HG03521 (cell line): Measurements from ENCODE around the gene MARK2.
"Not testable (repeated sequence)": the region's sequence is repeated elsewhere in the genome, so short reads cannot be mapped to it uniquely, and the experiment has no call there.

Experiments
- ATAC-seq: cut with Tn5 transposase; IDR thresholded peaks from one replicate; pipeline ENCODE4 v1.9.1; 2021; ENCODE audit warnings: mild to moderate bottlenecking, moderate library complexity; ENCODE audit not compliant: unreplicated experiment

MARK2 gene

DNA sequence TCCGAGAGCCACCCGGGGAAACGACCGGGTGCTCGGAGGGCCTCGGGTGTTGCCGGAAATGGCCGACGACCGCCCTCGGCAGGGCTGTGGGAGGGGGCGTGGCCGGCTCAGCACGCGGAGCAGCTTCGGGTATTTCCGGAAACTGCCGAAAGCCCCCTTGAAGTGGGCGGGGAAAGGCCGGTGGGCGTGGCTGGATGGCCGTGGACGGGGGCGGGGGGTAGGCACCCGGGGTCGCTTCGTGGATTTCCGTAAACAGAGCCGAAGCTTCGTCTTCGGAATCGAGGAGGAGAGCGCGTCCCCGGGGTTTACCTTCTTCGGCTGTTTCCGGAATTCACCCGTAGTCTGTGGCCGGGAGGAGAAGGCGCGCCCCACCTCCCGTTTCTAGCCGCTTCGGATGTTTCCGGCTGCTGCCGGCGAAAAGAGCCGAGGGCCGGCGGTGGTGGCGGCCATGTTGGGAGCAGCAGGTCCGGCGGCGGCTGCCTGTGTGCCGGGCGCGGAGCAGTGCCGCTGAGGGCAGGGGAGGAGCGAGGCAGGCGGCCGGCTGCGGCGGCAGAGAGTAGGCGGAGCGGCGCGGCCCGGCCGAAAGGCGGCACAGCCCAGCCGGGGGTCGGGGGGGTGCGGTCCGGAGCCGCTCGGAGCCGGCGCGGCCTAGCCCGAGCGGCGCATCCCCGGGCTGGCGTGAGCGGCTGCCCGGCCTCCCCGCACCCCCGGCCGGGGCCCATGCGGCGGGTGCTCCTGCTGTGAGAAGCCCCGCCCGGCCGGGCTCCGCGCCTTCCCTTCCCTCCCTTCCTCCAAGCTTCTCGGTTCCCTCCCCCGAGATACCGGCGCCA is at the start of gene MARK2:
Gene MARK2, plus strand, starts transcription at position 433 of the 830 bp plus-strand sequence. Its CDS starts 397 bp downstream, at position 830.
- ATAC-seq, result peak; percentile 76

DNA sequence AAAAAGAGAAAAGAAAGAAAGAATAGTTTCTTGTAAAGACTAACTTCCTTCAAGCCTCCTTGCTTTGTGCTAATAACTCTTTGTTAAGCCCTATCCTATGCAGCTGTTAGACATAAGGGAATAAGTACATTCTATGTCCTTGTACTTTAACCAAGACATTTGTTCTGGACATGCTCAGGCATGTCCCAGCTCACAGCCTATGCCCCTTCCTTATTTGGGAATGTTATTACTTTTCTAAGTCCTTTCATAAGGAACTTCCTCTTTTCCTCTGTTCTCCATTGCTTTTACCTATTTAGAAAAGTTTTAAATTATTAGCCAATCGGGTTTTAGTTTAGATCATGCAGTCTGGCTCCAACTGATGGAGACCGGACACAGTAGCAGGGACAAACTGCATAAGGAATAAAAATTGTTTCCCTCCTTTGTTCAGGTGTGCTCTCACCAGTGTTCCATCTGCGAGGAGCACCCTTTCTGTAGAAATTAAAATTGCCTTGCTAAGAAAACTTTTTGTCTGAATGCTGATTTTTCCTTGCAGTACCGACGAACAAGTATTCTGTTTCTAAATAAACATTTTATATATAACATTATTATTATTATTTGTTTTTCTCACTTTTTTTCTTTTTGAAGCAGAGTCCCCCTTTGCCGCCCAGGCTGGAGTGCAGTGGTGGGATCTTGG is 47.3 kb upstream of the MARK2 start:
- no peak for ATAC-seq

DNA sequence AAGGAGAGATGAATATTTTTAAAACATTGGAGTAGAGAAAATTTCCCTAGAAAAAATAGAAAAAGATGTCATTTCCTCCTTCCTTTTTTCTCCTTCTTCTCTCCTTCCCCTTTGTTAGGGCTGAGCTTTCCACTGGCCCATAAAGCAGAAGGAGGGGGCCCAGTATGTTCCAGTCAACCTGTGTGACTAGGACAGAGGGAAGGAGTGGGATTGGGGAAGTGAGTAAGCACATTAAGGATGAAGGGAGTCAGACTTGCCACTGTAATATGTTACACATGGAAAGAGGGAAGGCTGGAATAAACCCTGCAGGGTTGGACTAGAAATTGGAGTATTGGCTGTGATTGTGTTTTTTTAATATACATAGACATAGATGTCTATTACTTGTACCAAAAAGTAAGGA is 45.7 kb upstream of the MARK2 start:
- ATAC-seq, result no peak

DNA sequence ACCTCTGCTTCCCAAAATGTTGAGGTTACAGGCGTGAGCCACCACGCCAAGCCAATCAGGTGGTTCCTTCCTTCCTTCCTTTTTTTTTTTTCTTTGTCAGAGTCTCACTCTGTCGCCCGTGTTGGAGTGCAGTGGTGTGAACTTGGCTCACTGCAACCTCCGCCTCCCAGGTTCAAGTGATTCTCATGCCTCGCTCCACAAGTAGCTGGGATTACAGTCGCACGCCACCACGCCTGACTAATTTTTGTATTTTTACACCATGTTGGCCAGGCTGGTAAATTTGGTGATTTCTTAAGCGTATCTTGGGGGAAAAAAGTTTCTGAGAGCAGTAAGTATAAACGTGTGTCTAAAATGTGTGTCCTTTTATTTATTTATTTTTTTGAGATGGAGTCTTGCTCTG is 43.8 kb upstream of the MARK2 start:
- no peak for ATAC-seq

DNA sequence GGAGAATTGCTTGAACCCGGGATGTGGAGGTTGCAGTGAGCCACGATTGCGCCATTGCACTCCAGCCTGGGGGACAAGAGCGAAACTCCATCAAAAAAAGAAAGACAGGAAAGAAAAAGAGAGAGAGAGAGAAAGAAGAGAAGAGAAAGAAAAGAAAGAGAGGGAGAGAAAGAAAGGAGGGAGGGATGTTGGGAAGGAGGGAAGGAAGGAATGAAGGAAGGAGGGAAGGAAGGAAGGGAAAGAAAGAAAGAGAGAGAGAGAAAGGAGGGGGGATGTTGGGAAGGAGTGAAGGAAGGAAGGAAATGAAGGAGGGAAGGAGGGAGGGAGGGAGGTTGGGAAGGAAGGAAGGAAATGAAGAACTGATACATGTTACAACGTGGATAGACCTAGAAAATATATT is 38.0 kb upstream of the MARK2 start:
- ATAC-seq, result no peak

DNA sequence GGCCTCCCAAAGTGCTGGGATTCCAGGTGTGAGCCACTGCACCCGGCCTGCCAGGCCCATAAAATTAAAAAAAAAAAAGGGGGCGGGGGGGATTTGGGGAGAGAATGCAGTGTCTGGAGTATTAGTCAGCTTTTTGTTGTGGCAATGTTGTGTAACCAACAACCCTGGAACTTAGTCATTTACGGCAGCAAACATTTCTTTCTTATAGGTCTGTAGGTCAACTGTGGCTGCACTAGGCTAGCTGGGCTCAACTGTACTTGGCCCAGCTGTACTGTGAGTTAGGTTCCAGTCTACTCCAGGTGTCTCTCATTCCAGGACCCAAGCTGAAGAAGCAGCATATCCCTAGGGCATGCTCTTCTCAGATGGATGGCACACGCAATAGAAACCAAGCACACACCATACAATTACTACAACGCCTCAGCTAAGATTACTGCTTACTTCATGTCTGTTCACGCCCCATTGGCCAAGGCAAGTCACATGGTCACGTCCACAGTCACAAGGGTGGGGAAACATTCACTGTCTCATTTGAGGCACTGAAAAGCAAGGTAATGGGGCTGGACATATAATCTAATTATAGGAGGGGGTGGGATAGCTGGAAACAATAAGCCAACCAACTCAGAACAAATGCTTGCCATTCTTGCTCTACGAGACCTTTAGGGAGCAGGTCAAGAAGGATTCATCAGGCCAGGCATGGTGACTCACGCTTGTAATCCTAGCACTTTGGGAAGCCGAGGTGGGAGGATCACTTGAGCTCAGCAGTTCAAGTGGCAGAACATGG is 36.1 kb upstream of the MARK2 start:
- no peak for ATAC-seq

DNA sequence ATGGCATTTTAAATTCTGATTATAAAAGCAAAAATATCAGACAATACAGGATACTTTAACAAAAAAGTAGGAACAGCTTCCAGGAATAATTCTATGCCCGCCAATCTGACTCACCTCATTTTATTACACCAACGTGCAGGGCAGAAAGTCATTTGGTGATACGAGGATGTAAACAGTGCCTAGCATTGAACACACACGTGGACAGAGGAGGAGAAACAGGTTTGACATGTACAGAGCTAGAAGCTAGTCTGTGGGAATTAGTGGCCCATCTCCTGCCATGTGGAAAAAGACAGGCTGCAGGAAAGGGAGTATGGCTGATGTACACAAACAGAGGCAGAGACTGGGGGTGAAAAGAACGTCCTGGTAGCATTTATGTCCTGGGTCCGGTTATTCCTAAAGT is 34.7 kb upstream of the MARK2 start:
- ATAC-seq, result no peak

DNA sequence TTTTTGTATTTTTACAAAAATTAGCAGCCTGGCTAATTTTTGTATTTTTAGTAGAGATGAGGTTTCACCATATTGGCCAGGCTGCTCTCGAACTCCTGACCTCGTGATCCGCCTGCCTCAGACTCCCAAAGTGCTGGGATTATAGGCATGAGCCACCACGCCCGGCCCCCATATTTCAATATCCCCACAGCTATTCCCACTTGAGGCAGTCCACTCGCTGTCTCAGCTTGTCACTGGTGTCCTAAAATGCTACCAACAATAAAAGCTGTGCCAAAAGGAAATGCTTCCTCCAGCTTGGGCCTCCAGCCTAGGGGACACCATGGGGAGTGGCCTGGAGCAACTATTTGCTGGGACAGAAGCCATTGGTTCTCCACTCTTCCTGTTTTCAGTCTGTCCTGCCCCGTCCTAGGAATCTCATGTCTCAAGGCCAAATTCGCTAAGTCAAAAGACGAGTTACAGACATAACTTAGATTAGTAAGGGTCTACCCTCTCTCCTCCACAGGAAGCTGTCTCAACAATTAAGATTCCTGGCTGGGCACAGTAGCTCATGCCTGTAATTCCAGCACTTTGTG is 33.0 kb upstream of the MARK2 start:
- ATAC-seq, result no peak

DNA sequence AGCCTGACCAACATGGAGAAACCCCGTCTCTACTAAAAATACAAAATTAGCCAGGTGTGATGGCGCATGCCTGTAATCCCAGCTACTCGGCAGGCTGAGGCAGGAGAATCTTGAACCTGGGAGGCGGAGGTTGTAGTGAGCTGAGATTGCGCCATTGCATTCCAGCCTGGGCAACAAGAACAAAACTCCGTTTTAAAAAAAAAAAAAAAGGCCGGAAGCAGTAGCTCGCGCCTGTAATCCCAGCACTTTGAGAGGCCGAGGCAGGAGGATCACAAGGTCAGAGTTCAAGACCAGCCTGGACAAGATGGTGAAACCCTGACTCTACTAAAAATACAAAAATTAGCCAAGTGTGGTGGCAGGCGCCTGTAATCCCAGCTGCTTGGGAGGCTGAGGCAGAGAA is 28.5 kb upstream of the MARK2 start:
- ATAC-seq, result not testable (repeated sequence)

DNA sequence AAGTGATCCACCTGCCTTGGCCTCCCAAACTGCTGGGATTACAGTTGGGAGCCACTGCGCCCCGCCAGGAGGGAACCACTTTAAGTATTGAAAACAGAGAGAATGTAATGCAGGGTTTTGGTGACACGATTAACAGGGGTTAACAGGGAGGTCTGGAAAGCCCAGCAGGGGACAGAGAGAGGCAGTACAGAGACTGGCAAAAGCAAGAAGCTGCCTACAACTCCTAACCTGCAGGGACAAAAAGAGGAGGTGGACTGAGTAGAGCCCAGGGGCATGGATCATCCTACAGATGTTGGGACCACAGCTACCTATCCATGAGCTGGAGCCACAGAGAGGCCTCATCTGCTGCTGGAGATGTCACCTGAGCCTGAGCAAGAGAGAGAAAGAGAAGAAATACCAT is 27.4 kb upstream of the MARK2 start:
- no peak for ATAC-seq

DNA sequence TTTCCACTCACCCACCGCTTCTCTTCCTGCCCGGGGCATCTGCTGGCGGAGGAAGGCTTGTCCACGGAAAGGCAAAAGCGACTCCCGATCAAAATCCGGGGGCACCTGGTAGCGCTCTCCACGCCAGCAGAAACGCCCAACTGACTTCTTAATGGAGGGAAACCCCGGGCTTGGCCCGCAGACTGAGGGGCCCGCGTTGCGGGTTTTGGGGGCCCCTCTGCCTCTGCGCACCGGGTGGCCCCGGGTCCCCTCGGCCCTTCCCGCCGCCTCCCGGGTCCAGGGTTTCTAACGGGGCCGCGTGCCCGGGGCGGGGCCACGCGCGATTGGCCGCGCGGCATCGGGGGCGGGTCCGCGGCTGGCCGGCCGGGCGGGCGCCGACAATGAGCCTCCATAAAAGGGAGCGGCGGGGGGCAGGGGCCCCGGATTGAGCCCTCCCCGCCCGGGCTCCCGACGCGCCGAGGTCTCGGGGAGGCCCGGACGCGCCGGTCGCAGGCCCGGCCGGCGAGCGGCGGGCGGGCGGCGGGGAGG is 25.8 kb upstream of the MARK2 start, which contains the start of gene SPINDOC:
Gene SPINDOC, plus strand, starts transcription at position 422 of the 528 bp plus-strand sequence. CDS start 231 bp downstream, outside the sequence.
- peak; percentile 78 for ATAC-seq

DNA sequence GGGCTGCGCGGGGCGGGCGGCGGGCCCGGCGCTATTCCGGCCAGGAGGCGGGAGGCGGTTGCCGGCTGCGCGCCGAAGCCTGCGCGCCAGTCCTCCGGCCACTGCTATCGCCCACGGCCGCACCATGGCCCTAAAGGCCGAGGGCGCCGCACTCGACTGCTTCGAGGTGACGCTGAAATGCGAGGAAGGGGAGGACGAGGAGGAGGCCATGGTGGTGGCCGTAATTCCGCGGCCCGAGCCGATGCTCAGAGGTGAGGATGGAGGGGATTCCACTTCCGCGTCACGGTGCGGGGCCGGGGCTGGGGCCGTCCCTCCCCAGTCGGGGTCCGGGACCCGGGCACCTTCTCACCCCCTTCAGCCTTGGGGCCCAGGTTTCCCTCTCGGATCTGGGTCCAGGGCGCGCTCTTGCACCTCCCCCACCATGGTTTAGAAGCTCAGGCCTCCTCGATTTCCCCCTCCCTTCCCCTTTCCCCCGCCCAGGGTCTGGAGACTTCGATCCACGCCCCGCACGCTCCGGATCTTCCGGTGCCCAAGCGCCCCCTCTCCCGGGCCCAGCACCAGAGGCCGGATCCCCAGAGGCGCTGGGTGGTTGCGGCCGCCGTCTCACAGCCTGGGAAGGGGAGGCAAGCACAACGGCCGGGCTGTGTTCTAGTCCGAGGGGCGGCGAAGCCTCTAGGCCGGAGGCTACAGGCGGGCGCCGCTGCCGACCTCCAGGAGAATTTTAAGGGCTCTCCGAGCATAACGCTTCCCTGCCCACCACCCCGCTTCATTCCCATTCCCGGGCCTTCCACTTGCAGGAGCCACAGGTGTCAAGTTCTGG is 25.1 kb upstream of the MARK2 start:
- peak; percentile 34 for ATAC-seq

DNA sequence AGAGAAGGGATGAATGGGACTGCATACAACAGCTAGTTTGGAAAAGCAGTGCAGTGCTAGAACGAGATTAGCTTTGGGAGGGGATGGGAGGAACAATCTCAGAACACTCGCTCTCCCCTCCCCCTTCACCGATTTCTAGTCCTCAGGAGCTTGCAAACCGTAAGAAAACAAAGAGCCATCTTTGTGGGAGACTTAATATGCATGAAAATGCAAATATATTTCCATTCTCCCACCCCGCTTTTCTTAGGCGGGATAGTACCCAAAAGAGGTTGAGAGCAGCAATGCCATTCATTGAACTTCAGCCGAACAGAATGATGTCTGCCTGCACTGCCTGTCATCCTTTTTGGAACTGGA is 24.6 kb upstream of the MARK2 start:
- no peak for ATAC-seq

DNA sequence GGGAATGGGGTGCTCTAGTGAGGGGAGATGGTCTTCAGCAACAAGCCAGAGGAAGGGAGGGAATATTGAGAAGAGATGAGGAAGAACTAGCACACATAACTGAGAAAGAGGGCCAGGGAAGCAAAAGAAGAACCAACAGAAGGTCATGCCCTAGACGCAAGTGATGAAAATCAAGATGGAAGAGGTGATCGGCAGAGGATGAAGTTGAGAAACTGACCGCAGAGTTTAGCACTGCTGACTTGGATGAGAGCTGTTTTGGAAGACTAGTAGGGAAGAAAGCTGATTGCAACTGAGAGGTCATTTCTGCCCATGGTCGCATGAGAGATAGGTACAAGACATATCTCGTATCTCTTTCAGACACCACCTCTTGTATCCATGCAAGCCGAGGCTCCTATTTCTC is 22.7 kb upstream of the MARK2 start:
- no peak for ATAC-seq

DNA sequence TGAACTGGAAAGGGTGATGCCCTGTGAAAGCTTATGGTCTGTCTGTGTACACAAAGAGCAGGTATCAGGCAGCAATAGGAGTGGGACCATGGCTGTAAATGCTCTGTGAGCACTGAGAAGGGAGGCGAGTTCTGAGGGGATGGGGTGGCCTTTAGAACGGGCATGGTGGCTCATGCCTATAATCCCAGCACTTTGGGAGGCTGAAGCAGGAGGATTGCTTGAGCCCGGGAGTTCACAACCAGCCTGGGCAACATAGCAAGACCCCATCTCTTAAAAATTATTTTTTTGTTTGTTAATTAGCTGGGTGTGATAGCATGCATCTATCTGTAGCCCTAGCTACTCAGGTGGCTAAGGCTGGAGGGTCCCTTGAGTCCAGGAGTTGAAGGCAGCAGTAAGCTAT is 22.2 kb upstream of the MARK2 start:
- no peak for ATAC-seq

DNA sequence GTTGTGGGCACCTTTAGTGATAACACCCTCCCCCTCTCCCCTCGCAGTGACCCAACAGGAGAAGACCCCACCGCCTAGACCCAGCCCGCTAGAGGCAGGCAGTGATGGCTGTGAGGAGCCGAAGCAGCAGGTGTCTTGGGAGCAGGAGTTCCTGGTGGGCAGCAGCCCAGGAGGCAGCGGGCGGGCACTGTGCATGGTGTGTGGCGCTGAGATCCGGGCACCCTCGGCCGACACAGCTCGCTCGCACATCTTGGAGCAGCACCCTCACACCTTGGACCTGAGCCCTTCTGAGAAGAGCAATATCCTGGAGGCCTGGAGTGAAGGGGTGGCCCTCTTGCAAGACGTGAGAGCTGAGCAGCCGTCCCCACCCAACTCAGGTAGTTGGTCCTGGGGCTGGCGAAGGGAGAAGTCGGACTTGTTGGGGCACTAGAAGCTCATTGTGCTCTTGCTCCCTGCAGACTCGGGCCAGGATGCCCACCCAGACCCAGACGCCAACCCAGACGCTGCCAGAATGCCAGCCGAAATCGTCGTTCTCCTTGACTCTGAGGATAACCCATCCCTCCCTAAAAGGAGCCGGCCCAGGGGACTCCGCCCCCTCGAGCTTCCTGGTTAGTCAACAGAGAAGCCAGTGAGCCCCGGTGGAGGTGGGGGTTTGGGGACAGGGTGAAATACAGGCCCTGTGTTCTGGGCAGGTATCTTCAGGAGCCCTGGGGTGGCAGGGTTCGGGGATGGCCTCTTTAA is 21.0 kb upstream of the MARK2 start:
- ATAC-seq, result no peak

DNA sequence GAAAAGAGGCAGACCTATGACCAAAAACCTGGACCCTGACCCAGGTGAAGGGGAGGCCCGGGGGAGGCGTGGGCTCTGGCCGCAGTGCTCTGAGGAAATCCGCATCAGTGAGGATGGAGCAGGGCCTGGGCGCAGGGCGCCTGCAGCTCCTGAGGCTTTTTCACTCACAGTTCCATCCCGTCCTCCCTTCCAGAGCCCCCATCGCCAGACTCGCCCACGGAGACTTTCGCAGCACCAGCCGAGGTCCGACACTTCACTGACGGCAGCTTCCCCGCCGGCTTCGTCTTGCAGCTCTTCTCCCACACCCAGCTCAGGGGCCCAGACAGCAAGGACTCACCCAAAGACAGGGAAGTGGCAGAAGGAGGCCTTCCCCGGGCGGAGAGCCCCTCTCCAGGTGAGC is 20.3 kb upstream of the MARK2 start:
- no peak for ATAC-seq

DNA sequence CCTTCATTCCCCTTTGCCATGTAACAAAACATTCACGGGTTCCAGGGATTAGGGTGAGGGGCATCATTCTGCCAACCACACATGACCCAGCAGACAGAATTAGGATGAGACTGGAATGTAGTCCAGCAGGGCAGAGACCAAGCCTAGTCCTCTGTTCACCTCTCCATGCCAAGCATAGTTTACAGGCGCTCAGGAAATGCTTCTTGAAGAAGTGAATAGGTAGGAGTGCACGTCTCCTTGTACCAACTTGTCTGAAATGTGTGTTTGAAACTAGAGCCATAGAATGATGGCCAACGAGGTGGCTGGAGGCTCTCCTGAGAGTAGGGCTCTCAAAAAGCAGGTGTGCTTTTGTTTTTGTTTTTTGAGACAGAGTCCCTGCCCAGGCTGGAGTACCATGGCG is 17.5 kb upstream of the MARK2 start:
- no peak for ATAC-seq

DNA sequence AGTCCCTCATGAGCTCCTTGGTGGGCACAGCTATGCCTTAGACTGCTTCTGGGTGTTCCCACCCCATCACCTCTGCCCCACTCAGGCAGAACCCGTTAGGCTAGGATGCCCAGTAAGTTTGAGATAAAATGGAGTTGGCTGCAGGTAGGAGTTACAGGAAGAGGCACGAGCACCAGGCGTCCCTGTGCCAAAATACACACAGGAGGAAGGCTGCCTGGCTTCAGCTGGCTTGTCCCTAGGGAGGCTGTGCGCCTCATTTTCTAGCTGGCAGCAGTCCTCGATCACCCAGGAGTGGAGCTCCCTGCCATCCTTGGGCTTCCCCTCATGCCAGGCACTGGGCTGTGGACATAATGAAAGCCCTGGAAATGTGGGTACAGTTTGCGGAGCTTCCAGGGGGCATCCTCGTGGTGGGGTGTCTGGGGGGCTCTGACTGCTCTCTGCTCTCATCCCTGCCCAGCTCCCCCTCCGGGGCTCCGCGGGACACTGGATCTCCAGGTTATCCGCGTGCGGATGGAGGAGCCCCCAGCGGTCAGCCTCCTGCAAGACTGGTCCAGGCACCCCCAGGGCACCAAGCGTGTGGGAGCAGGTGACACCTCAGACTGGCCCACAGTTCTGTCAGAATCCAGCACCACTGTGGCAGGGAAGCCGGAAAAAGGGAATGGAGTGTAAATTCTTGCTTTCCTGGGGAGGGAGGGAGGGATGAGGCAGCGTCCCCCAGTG is 12.3 kb upstream of the MARK2 start:
- ATAC-seq, result no peak
